Stimulated activated CD8-positive, alpha-beta memory T cell treated with anti-CD3 and anti-CD28 coated beads, Interleukin-12 subunit alpha, Interleukin-12 subunit beta, amount 100 ng/mL, for 4 hours (primary cell): Measurements from ENCODE around the gene GPHN.
"Not testable (repeated sequence)": the region's sequence is repeated elsewhere in the genome, so short reads cannot be mapped to it uniquely, and the experiment has no call there.

Experiments used
- DNase-seq: peaks from one replicate; pipeline ENCODE4 v3.0.0-alpha.2; 2020; ENCODE audit warnings: low read depth

The GPHN gene

GRCh38 chr14:66804141-66804540 lies 296.2 kb downstream of the GPHN start:
- no peak for DNase-seq

GRCh38 chr14:66813636-66814035 lies 305.7 kb downstream of the GPHN start:
- DNase-seq, result no peak

GRCh38 chr14:66815687-66816086 lies 307.7 kb downstream of the GPHN start:
- no peak for DNase-seq

- DNase-seq, result no peak
Observed at GRCh38 chr14:66824251-66824650, 316.3 kb downstream of the GPHN start.

- DNase-seq, result no peak
Observed at GRCh38 chr14:66827182-66827581, 319.2 kb downstream of the GPHN start.

- DNase-seq, result no peak
Observed at GRCh38 chr14:66831173-66831572, 323.2 kb downstream of the GPHN start.

GRCh38 chr14:66833816-66834215 lies 325.9 kb downstream of the GPHN start:
- no peak for DNase-seq

- not testable (repeated sequence) for DNase-seq
Observed at GRCh38 chr14:66837436-66837835, 329.5 kb downstream of the GPHN start.

- no peak for DNase-seq
Observed at GRCh38 chr14:66842911-66843512, 335.1 kb downstream of the GPHN start.

GRCh38 chr14:66850258-66850888 lies 342.4 kb downstream of the GPHN start:
- DNase-seq, result no peak

GRCh38 chr14:66853311-66853710 lies 345.4 kb downstream of the GPHN start:
- no peak for DNase-seq

GRCh38 chr14:66857867-66858266 lies 349.9 kb downstream of the GPHN start:
- DNase-seq, result no peak

GRCh38 chr14:66859063-66859671 lies 351.2 kb downstream of the GPHN start:
- DNase-seq, result no peak

GRCh38 chr14:66881596-66881995 lies 373.6 kb downstream of the GPHN start:
- DNase-seq, result no peak

GRCh38 chr14:66884149-66884548 lies 376.2 kb downstream of the GPHN start:
- DNase-seq, result no peak

GRCh38 chr14:66900719-66901118 lies 392.8 kb downstream of the GPHN start:
- DNase-seq, result no peak

- no peak for DNase-seq
Observed at GRCh38 chr14:66910311-66910840, 402.4 kb downstream of the GPHN start.

GRCh38 chr14:66916421-66916820 lies 408.5 kb downstream of the GPHN start:
- no peak for DNase-seq

- no peak for DNase-seq
Observed at GRCh38 chr14:66918527-66918926, 410.6 kb downstream of the GPHN start.

- no peak for DNase-seq
Observed at GRCh38 chr14:66920196-66920595, 412.2 kb downstream of the GPHN start.

GRCh38 chr14:66923251-66923650 lies 415.3 kb downstream of the GPHN start:
- no peak for DNase-seq

- DNase-seq, result no peak
Observed at GRCh38 chr14:66939409-66939808, 431.5 kb downstream of the GPHN start.

- DNase-seq, result no peak
Observed at GRCh38 chr14:66944872-66945271, 436.9 kb downstream of the GPHN start.
